GOT3 (cell line): ENCODE measurements around the gene TSBP1.

Experiments used
- DNase-seq: peaks from one replicate; lab custom pipeline; 2025; ENCODE audit warnings: mixed read lengths; lab: John Stamatoyannopoulos, UW

Gene TSBP1

GRCh38 chr6:32371803-32372202 lies at the start of gene TSBP1:
Gene TSBP1 (minus strand): TSS chr6:32371903. CDS start chr6:32371706, 197 bp downstream.
- DNase-seq, result no peak

- no peak for DNase-seq
Measured at GRCh38 chr6:32416036-32416435, 44.3 kb upstream of the TSBP1 start.

GRCh38 chr6:32415521-32416019 lies 43.9 kb upstream of the TSBP1 start:
- DNase-seq, result peak; percentile 38

- peak; percentile 14 for DNase-seq
Measured at GRCh38 chr6:32413427-32414047, 41.8 kb upstream of the TSBP1 start.

- no peak for DNase-seq
Measured at GRCh38 chr6:32411566-32412327, 40.0 kb upstream of the TSBP1 start.

- no peak for DNase-seq
Measured at GRCh38 chr6:32410906-32411305, 39.2 kb upstream of the TSBP1 start.

- no peak for DNase-seq
Measured at GRCh38 chr6:32406857-32407256, 35.2 kb upstream of the TSBP1 start, which contains the start of gene BTNL2. Gene BTNL2 (minus strand): TSS chr6:32407181. CDS start chr6:32407123, 58 bp downstream.

- no peak for DNase-seq
Measured at GRCh38 chr6:32406197-32406596, 34.5 kb upstream of the TSBP1 start.

GRCh38 chr6:32405656-32406055 lies 34.0 kb upstream of the TSBP1 start:
- no peak for DNase-seq

- no peak for DNase-seq
Measured at GRCh38 chr6:32402812-32403211, 31.1 kb upstream of the TSBP1 start.

GRCh38 chr6:32401284-32401963 lies 29.7 kb upstream of the TSBP1 start:
- DNase-seq, result no peak

GRCh38 chr6:32397252-32397920 lies 25.7 kb upstream of the TSBP1 start:
- no peak for DNase-seq

GRCh38 chr6:32396028-32396427 lies 24.3 kb upstream of the TSBP1 start:
- no peak for DNase-seq

GRCh38 chr6:32393665-32394420 lies 22.1 kb upstream of the TSBP1 start:
- DNase-seq, result peak; percentile 13

GRCh38 chr6:32391505-32391904 lies 19.8 kb upstream of the TSBP1 start:
- no peak for DNase-seq

- DNase-seq, result no peak
Measured at GRCh38 chr6:32387589-32388340, 16.1 kb upstream of the TSBP1 start.

- no peak for DNase-seq
Measured at GRCh38 chr6:32386040-32386439, 14.3 kb upstream of the TSBP1 start.

- DNase-seq, result no peak
Measured at GRCh38 chr6:32382757-32383420, 11.2 kb upstream of the TSBP1 start.

- no peak for DNase-seq
Measured at GRCh38 chr6:32379545-32379944, 7.8 kb upstream of the TSBP1 start.
